Measurements from ENCODE around the gene NOVA2. TPM values are rescaled to one million over a fixed set of nuclear protein-coding genes. Genes with fewer than 3 reads are reported as not detected.

NOVA2 gene
- total RNA-seq, 1 donor = under 0.01 TPM

DNA sequence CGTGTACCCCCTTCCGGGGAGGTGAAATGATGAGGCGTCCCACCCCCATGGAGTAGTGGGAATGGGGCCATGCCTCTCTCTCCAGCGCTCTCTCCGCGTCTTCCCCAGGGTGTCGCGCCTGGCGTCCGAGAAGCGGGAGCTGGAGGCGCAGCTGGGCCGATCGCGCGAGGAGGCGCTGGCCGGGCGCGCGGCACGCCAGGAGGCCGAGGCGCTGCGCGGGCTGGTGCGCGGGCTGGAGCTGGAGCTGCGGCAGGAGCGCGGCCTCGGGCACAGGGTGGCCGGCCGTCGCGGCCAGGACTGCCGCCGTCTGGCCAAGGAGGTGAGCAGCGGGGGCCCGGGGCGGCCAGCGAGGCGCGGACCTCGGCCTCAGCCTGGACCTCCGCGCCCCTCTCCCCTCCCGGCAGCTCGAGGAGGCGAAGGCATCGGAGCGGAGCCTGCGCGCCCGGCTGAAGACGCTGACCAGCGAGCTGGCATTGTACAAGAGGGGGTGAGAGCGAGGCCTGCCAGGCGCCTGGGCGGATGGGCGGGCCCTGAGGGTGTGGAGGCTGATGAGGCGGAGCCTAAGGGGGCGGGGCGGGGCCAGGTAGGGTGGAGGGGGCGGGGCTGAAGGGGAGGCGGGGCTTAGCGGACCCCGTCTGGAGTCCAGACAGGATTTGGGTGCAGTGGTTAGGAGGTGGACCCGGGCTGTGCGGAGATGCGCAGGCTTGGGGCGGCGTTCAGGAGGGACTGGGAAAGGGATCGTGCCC lies 41.4 kb upstream of the NOVA2 start:
- peaks cover 15% of the 10 kb centered on the region for H3K27me3 ChIP-seq (ENCODE audit: insufficient read depth, low read length)
- peak overlapping the region; percentile 60 for H3K4me3 ChIP-seq (ENCODE audit: low read length)
- peaks cover 26% of the 10 kb centered on the region for H3K4me1 ChIP-seq (ENCODE audit: insufficient read depth, low read length)
- H3K9me3 ChIP-seq (ENCODE audit: low read depth, low read length) = no peaks in the 10 kb centered on the region

DNA sequence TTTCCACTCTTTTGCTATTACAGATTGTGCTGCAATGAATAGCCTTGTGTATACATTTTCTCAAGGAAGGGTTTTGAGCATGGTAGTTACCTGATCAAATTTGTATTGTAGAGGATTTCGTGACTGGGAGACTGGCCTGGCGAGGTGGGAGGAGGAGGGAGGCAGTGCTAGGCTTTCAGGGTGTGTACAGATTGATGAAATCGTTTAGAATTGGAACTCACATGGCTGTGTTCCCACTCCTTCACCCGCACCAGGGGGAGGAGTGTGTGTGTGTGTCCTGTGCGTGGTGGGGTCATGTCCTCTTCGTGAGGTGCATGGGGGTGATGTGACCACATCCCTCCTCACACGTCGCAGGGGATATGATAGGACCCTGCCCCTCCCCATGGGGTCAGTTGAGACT lies 40.9 kb upstream of the NOVA2 start:
- Histone ChIP-seq H3K4me3 (ENCODE audit: low read length) (no peak overlapping the region), H3K9me3 (ENCODE audit: low read depth, low read length) (no peaks in the 10 kb centered on the region), H3K27me3 (ENCODE audit: insufficient read depth, low read length) (peaks cover 15% of the 10 kb centered on the region), H3K4me1 (ENCODE audit: insufficient read depth, low read length) (peaks cover 26% of the 10 kb centered on the region)

DNA sequence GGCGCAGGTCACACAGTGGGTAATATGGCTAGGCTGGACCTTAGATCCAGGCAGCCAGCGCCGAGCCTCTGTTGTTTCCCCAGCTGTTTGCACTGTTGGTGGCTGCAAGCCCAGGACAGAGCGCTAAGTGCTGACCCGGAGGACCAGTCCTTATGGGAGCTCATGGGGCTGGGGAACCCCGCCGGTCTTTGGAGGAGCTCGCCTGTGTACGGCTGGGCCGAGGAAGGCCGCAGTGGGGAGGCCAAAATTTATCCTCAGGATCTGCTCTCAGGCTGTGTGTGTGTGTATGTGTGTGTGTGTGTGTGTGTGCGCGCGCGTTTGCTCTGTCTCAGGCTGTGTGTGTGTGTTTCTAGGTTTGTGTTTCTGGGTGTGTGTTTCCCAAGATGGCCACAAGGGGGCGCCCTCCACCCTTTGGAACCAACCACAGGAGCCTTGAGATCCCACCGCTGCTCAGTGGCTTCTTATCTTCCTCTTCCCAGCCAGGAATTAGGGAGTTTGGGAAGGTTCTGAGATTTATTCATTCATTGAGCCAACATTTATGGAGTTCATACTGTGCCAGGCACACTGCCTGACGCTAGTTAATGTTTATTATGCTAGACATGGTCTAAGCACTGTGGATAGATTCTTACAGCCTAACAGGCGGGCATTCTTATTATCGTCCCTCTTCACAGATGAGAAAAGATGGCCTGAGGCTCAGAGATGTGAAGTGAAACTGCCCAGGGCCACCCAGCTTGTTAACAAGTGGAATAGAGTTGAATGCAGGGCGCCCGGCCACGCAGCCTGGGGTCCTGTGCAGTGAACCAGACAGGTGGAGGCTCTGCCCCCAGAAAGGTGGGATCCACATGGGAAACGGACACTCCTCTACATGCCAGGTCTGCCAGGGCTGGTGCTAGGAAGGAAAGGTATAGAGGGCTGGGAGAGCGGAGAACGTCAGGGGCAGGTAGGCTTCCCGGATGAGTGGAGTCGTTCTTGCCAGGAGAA lies 36.2 kb upstream of the NOVA2 start:
- H3K27me3 ChIP-seq (ENCODE audit: insufficient read depth, low read length) = peaks cover 11% of the 10 kb centered on the region
- H3K4me3 ChIP-seq (ENCODE audit: low read length) = no peak overlapping the region
- H3K4me1 ChIP-seq (ENCODE audit: insufficient read depth, low read length) = peaks cover 5% of the 10 kb centered on the region
- no peaks in the 10 kb centered on the region for H3K9me3 ChIP-seq (ENCODE audit: low read depth, low read length)

DNA sequence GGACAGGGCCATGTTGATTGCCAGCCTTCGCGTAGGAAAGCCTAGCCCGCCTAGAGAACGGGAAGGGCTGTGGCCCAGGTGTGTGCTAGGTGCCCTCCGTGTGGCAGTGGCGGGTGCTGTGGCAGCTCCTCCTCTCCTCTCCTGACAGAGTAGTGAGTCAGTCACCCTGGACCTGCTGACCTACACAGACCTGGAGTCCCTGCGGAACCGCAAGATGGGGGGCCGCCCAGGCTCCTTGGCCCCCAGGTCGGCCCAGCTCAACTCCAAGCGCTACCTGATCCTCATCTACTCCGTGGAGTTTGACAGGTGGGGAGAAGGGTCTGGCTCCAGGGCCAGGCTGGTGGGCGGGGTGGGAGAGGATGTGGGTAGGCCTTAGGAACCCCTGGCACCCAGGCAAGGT lies 32.7 kb upstream of the NOVA2 start:
- Histone ChIP-seq H3K4me3 (ENCODE audit: low read length) (no peak overlapping the region), H3K9me3 (ENCODE audit: low read depth, low read length) (no peaks in the 10 kb centered on the region), H3K27me3 (ENCODE audit: insufficient read depth, low read length) (no peaks in the 10 kb centered on the region), H3K4me1 (ENCODE audit: insufficient read depth, low read length) (no peaks in the 10 kb centered on the region)

DNA sequence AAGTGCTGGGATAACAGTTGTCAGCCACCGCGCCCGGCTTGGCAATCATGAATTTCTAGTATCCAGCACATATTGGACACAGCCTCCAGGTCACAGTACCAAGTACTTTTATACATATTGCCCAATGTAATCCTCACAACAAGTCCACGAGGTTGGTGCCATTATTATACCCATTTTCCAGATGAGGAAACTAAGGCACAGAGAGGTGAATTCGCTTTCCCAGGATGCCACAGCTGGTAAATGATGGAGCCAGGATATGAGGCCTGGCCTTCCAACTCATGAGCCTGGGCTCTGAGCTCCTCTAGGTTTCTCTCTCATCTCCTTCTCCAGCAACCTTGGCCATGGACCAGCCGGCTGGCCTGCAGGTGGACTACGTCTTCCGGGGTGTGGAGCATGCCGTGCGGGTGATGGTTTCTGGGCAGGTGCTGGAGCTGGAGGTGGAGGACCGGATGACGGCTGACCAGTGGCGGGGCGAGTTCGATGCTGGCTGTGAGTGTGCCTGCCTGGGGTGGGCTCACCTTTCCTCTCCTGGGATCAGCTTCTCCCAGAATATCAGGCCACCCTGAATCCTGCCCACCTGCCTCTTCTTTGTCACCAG lies 29.1 kb upstream of the NOVA2 start:
- Histone ChIP-seq H3K9me3 (ENCODE audit: low read depth, low read length) (no peaks in the 10 kb centered on the region), H3K27me3 (ENCODE audit: insufficient read depth, low read length) (no peaks in the 10 kb centered on the region), H3K4me3 (ENCODE audit: low read length) (no peak overlapping the region), H3K4me1 (ENCODE audit: insufficient read depth, low read length) (peaks cover 13% of the 10 kb centered on the region)

DNA sequence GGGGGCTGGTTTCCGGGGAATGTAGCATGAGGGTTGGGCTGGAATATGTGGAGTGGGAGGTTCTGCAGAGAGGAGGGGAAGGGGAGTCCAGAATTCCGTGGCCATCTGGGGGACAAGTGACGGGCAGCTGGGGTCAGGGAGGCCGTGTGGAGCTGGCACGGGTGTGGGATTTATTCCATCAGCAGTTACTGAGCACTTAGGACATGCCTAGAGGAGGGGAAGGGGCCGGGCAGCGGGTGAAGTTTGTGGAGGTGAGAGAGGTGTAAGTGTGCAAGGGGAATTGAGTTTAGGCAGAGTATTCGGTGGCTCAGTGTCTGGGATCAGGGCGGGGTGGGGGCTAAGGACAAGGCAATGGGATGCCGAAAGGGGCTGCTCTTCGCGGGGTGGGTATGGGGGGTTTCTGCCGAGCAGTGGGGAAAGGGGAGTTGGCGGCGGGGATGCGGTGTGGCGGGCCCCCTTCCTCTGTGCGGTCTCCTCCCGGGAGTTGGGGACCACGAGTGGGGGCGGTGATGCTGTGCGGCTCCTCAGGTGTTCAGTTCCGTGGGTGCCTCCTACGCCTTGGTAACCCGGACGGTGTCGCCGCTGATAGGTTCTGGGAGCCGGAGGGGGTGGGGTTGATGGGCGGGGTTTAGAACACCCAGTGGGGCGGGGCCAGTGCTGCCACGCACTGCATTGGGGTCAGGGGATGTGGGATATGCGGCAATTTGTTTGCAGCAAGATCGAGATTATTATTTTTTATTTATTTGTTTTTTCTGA lies 27.0 kb upstream of the NOVA2 start:
- Histone ChIP-seq H3K4me3 (ENCODE audit: low read length) (no peak overlapping the region), H3K9me3 (ENCODE audit: low read depth, low read length) (no peaks in the 10 kb centered on the region), H3K4me1 (ENCODE audit: insufficient read depth, low read length) (peaks cover 21% of the 10 kb centered on the region), H3K27me3 (ENCODE audit: insufficient read depth, low read length) (no peaks in the 10 kb centered on the region)

DNA sequence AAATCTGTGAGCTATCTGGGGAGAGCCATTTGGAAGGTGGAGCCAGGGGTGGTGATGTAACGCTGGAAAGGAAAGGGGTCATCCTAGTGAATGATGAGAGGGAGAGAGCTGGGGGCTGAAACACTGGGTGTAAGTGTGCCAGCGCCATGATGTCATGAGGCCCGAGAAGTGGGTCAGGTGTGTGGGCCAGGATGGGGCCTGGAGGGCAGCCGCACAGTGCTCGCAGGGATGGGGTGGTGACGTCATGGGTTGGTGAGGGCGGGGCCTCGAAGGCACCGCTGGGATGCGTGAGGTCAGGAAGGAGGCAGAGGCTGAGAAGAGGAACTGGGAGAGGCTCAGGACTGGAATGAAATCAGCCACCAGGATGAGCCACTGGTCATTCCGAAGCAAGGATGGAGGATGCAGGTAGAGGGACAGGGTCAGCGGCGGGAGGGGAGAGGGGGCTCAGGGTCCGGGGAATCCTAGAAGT lies 26.0 kb upstream of the NOVA2 start:
- peaks cover 24% of the 10 kb centered on the region for H3K4me1 ChIP-seq (ENCODE audit: insufficient read depth, low read length)
- no peaks in the 10 kb centered on the region for H3K9me3 ChIP-seq (ENCODE audit: low read depth, low read length)

DNA sequence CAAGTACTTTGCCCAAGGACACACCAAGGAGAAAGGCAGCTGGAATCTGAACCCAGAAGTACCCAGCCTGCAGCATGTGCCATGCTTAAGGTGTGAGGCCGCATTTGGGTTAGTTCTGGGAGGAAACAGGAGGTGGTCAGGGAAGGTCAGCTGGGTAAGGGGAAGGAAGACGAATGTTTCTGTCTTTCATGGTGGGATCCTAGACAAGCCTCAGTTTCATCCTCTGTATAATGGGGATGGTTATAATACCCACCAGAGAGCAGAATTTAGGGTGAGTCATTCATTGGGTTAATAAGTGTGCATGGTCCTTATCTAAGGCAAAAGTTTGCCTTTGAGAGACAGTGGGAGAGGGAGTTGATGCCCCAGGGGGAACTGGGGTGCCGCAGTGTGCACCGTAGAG lies 25.2 kb upstream of the NOVA2 start:
- peaks cover 30% of the 10 kb centered on the region for H3K4me1 ChIP-seq (ENCODE audit: insufficient read depth, low read length)
- no peaks in the 10 kb centered on the region for H3K27me3 ChIP-seq (ENCODE audit: insufficient read depth, low read length)
- H3K9me3 ChIP-seq (ENCODE audit: low read depth, low read length) = no peaks in the 10 kb centered on the region
- no peak overlapping the region for H3K4me3 ChIP-seq (ENCODE audit: low read length)

More for the DNA sequence above, 26.0 kb upstream of the NOVA2 start:
- Histone ChIP-seq H3K4me3 (ENCODE audit: low read length) (no peak overlapping the region), H3K27me3 (ENCODE audit: insufficient read depth, low read length) (no peaks in the 10 kb centered on the region)

DNA sequence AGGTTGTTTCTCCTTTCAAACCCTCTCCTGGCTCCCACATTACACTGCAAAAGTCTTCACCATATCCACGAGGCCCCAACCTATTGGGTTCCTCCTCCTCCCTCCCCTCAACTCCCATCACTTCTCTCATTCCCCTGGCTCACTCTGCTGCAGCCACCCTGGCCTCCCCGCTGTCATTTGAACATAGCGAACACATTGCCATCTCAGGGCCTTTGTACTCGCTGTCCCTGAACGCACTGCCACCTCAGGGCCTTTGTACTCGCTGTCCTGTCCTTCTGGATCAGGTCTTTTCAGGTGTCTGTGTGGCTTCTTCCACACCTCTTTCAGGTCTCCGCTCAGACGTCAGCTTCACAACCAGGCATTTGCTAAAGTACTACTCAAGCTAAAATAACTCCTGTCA lies 23.3 kb upstream of the NOVA2 start:
- no peaks in the 10 kb centered on the region for H3K27me3 ChIP-seq (ENCODE audit: insufficient read depth, low read length)
- no peak overlapping the region for H3K4me3 ChIP-seq (ENCODE audit: low read length)
- H3K9me3 ChIP-seq (ENCODE audit: low read depth, low read length) = no peaks in the 10 kb centered on the region
- H3K4me1 ChIP-seq (ENCODE audit: insufficient read depth, low read length) = peaks cover 30% of the 10 kb centered on the region

DNA sequence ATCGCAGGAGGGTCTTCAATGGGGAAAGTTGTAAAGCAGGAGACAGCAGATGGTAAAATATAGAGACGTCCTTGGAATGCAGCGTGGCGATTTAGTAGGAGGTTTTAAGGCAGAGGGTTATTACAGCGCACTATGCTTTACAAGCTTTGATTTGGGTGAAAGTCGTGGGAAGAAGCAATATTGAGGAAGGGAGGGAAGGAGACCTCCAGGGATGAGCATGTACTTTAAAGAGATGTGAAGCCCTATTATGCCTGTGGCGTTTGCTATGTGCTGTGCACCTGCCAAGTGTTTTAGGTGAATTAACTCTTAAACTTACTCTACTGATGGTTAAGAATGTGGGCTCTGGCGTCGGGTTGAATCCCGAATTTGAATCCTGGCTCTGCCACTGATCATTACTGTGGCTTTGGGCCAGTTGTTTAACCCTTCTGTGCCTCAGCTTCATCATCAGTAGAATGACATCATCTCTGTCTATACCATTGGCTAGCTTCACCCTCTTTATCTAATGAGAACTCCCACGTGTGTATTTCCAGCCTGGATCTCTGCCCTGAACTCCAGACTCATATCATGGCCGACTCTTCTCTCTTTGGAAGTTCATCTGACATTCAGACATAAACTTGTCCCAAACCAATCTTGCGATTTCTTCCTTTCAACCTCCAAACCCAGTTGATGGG lies 22.2 kb upstream of the NOVA2 start:
- Histone ChIP-seq H3K27me3 (ENCODE audit: insufficient read depth, low read length) (no peaks in the 10 kb centered on the region), H3K4me1 (ENCODE audit: insufficient read depth, low read length) (peaks cover 30% of the 10 kb centered on the region), H3K9me3 (ENCODE audit: low read depth, low read length) (no peaks in the 10 kb centered on the region), H3K4me3 (ENCODE audit: low read length) (peak overlapping the region; percentile 62)

DNA sequence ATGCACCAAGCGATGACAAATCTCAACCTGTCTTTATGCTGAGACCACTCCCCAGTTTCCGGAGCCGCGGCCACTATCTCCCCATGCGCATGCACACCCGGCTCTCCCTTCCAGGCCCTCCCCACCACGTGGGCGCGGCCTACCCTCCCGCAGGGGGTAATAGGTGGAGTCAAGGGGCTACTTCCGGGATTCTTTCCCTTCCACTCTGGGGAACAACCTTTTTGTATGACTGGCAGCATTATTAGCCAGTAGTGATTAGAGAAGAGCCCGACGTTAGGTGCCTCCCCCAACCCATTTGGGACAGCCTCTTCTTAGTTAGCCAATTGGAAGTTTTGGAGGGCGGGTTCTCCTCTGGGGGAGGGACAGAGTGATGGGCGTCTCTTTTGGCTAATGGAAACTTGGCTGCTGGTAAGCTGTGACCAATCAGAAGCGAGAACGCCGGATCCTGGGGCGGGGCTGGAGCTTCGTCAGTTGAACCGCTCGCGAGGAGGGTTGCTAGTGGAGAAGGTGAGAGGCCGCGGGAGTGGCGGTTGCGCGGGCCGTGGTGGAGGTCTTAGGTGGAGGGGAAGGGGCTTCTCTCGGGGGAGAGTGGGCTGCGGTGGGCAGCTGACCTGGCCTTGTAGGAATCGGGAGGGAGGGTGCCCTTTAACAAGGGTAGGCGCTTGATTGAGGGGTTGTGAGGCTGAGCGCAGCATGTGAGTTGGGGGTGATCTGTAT lies 21.5 kb upstream of the NOVA2 start, which contains the start of gene CCDC61:
Gene CCDC61, plus strand, starts transcription at position 470 of the 717 bp plus-strand sequence. CDS start 7,552 bp downstream, outside the sequence.
- peaks cover 24% of the 10 kb centered on the region for H3K4me1 ChIP-seq (ENCODE audit: insufficient read depth, low read length)
- no peaks in the 10 kb centered on the region for H3K9me3 ChIP-seq (ENCODE audit: low read depth, low read length)
- peak within 1 kb of the TSS; percentile 62 for H3K4me3 ChIP-seq (ENCODE audit: low read length)
- no peaks in the 10 kb centered on the region for H3K27me3 ChIP-seq (ENCODE audit: insufficient read depth, low read length)

DNA sequence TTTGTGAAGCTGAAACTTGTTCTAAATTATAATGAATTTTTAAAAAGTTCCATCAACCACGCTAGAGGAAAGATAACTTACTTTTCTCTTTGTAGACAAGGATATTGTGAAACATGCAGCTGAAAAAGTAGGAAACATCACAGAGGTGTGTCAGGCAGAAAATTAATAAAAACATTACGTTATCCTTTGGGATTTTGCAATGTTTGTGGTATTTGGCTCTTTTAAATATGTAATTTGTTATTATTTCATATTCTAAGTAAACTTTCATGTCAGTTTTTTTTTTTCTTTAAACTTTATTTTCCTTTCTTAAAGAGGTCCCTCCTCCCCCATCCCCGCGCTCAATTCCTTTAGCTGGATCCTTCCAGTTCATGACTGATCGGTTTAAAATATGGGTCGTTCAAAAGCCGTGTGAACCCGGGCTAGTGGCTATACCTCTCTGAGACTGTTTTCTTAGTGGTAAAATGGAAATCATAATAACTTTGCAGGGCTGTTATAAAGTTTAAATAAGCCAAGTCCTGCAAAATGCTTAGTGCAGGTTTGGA lies 20.9 kb upstream of the NOVA2 start:
- H3K4me1 ChIP-seq (ENCODE audit: insufficient read depth, low read length) = peaks cover 17% of the 10 kb centered on the region
- H3K27me3 ChIP-seq (ENCODE audit: insufficient read depth, low read length) = no peaks in the 10 kb centered on the region
- no peaks in the 10 kb centered on the region for H3K9me3 ChIP-seq (ENCODE audit: low read depth, low read length)
- H3K4me3 ChIP-seq (ENCODE audit: low read length) = peak overlapping the region; percentile 47

DNA sequence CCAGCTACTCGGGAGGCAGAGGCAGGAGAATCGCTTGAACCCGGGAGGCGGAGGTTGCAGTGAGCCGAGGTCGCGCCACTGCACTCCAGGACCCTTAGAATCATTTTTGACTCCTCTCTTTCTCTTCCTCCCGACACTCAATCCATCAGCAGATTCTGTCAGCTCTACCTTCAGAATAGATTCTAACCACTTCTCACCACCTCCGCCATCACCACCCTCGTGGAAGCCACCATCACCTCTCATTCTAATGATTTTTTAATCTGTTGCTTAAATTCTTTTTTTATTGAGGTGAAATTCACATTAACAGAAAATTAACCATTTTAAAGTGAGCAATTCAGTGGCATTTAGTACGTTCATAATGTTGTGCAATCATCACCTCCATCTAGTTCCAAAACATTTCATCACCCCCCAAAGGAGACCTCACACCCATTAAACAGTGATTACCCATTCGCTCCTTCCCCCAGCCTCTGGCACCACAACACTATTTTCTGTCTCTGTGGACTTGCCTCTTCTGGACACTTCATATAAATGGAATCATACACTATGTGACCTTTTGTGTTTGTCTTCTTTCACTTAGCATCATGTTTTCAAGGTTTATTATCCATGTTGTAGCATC lies 16.6 kb upstream of the NOVA2 start:
- no peaks in the 10 kb centered on the region for H3K9me3 ChIP-seq (ENCODE audit: low read depth, low read length)
- no peaks in the 10 kb centered on the region for H3K27me3 ChIP-seq (ENCODE audit: insufficient read depth, low read length)
- peaks cover 7% of the 10 kb centered on the region for H3K4me1 ChIP-seq (ENCODE audit: insufficient read depth, low read length)
- H3K4me3 ChIP-seq (ENCODE audit: low read length) = no peak overlapping the region

Measured in mononuclear cell (primary cell).